Astrocyte of the hippocampus (primary cell): Measurements from ENCODE around the gene EPHX1.
"Not testable (repeated sequence)": the region's sequence is repeated elsewhere in the genome, so short reads cannot be mapped to it uniquely, and the experiment has no call there.

Experiments used
- DNase-seq: peaks from one replicate; pipeline ENCODE4 v3.0.0; 2011; ENCODE audit warnings: low read depth, low spot score

Gene EPHX1

DNA sequence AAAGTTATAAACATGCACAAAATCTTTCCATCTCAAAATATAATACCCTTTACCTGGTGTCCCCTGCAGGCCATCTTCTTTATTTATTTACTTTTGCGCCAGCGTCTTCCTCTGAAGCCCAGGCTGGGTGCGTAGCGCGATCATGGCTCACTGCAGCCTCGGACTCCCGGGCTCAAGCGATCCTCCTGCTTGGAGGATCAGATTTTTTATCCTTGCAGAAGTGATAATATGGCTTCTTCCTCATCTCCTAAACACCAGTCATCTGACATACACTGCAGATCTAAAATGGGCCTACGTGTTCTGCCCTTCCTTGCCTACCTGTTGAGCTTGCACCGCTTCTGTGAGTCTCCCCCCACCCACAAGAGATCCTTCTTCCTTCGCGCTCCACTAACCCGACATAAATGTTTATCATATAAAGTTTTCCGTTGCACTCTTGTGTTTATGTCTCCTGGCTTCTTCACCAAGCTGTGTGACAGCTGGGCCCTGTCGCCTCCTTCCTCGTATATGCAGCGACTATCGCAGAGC is 32.8 kb upstream of the EPHX1 start:
- no peak for DNase-seq

DNA sequence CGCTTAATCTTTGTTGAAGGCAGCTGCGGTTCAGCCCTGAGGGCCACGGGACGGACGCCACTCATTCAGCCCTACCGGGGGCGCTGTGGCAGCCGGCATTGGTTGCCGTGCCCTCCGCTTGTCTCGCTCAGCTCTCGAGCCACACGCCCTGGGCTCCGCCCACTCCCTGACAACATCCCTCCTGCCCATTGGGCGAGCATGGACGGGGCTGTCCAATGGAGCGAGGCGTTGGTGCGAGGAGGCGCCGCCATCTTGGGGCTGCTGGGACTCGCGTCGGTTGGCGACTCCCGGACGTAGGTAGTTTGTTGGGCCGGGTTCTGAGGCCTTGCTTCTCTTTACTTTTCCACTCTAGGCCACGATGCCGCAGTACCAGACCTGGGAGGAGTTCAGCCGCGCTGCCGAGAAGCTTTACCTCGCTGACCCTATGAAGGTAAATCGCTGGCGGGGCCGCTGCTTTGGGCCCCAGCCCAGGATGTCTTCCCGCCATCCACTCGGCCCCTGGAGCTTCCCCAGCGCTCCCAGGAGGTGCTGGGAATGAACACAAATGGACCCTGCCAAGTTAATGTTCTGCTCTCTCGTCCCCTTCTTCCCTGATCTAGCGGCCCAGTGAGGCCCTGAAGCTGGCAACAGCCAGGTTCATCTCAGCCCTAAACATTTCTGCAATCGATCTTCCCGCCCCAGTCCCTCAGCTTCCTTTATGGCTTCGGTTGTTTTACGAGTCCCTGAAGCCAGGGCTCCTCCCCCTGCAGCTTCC is 32.2 kb upstream of the EPHX1 start, which contains the start of gene SRP9:
SRP9 (plus strand) TSS at position 244 of the 754 bp plus-strand sequence; CDS start at position 359, 115 bp downstream.
- DNase-seq = peak; percentile 100

DNA sequence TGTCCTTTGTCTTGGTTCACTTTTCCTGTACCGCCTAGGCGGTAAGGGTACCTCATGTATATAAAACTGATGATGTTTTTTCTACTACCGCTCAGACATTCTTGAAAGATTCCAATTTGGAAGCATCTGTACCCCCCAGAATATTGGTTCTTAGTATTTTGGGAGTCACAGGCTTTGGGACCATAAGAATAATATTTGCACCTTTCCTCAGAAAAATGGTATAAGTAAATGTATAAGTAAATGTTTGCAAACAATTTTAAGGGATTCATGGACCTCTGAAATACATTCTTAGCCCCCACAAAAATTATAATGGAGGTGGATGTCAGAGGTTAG is 31.6 kb upstream of the EPHX1 start:
- no peak for DNase-seq

DNA sequence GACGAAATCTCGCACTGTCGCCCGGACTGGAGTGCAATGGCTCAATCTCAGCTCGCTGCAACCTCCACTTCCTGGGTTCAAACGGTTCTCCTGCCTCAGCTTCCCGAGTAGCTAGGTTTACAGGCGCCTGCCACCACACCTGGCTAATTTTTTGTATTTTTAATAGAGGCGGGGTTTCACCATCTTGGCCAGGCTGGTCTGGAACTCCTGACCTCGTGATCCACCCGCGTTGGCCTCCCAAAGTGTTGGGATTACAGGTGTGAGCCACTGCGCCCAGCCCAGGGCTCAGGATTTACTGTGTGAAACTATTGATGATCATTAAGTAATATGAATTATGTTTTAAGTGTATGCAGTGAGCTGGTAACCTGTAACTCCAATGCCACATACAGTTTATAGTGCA is 30.8 kb upstream of the EPHX1 start:
- DNase-seq = not testable (repeated sequence)

DNA sequence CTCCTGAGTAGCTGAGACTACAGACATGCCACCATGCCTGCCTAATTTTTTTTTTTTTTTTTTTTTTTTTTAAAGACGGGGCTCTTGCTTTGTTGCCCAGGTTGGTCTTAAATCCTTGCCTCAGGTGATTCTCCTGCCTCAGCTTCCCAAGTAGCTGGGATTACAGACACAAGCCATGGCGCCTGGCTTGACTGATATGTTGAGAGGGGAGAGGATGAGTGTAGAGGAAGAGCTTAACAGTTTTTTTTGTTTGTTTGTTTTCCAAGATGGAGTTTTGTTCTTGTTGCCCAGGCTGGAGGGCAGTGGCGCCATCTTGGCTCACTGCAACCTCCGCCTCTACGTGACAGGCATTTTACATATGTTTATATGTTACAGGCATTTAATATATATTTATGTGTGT is 29.8 kb upstream of the EPHX1 start:
- DNase-seq = no peak

DNA sequence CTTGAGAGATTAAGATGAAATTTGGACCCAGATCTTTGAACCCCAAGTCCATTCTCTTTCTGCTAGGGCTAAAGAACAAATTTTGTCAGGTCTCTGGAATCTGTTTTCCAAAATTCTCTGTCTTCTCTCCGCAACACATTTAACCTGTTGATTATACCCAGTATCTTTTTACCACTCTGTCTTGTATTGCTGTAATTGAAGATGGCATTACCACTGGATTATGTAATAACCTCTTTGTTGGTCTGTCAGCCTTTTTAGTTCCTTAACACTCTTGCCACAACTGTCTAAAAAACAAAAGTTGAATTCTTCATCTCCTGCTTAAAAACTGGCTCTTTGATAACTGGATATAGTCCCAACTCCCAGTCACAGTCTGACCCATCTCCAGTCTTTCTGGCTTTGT is 29.3 kb upstream of the EPHX1 start:
- DNase-seq = no peak

DNA sequence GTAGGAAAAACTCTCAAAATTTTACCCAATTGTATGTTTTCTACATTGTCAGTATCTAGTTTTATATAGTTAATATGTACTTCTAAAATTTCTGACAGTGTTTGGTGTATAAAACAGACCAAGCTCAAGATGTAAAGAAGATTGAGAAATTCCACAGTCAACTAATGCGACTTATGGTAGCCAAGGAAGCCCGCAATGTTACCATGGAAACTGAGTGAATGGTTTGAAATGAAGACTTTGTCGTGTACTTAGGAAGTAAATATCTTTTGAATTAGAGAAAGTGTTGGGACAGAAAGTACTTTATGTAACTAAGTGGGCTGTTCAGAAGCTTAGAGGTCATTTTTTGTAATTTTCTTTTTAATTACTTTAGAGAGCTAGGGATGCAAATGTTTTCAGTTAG is 20.8 kb upstream of the EPHX1 start:
- DNase-seq = not testable (repeated sequence)

DNA sequence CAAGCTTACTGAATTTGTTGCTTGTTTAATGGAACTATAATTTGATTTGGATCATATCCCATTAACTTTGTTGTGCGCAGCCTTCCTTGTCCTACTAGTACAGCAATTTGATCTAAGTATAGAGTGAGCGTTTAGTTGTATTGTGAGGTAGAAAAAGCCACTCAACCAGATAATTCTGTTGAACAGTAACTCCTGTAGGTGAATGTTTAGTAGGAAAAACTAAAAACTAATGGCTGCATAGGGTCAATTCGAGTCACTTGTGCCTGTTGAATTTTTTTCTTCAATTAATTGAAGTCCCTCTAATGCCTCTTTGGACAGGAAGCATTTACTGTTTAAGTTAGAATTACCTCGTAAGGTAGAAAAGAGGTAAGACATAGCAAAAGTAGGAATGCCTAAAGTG is 15.0 kb upstream of the EPHX1 start:
- no peak for DNase-seq

DNA sequence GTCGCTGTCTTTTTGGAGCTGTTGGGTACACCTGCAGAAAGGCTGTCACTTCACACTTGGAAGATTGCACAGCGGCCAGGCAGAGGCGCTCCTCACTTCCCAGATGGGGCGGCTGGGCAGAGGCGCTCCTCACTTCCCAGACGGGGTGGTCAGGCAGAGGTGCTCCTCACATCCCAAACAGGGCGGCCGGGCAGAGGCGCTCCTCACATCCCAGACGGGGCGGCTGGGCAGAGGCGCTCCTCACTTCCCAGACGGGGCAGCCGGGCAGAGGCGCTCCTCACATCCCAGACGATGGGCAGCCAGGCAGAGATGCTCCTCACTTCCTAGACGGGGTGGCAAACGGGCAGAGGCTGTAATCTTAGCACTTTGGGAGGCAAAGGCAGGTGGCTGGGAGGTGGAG is 13.8 kb upstream of the EPHX1 start:
- DNase-seq = not testable (repeated sequence)

DNA sequence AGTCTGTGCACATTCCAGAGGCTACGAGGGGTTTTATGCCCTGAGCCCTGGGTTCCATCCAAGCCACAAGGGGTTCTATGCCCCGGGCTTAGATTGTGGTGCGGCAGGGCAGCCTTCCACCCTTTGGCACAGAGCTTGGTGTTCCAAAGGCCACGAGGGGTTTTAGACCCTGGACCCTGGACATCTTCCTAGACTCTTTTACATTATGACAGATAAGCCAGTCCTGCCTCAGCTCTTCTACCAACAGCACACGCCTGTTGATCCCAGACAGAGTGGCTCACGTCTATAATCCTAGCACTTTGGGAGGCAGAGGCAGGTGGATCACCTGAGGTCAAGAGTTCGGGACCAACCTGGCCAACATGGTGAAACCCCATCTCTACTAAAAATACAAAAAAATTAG is 8.8 kb upstream of the EPHX1 start:
- DNase-seq = not testable (repeated sequence)

DNA sequence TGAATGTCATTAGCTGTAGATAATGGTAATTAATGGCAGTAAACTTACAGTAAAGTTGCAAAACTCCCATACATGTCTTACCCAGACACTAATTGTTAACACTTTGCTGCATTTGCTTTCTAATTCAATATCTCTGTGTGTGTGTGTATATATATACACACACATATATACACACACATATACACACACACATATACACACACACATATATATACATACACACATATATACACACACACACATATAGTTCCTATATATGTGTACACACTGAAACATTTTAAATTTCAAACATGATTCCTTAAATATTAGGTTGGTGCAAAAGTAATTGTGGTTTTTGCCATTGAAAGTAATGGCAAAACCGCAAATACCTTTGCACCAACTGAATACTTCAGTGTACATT is 3.7 kb upstream of the EPHX1 start:
- DNase-seq = no peak

DNA sequence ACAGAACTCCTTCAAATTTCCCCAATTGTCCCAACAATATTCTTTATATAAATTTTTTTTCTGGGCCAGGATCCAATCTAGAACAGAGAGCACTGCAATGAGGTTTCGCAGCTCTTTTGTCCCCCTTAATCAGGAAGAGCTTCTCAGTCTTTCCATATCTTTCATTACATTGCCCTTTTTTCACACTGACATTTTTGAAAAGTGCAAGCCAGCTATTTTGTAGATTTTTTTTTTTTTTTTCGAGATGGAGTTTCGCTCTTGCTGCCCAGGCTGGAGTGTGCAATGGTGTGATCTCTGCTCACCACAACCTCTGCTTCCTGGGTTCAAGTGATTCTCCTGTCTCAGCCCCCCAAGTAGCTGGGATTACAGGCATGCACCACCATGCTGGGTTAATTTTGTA is 3.2 kb upstream of the EPHX1 start:
- DNase-seq = not testable (repeated sequence)

DNA sequence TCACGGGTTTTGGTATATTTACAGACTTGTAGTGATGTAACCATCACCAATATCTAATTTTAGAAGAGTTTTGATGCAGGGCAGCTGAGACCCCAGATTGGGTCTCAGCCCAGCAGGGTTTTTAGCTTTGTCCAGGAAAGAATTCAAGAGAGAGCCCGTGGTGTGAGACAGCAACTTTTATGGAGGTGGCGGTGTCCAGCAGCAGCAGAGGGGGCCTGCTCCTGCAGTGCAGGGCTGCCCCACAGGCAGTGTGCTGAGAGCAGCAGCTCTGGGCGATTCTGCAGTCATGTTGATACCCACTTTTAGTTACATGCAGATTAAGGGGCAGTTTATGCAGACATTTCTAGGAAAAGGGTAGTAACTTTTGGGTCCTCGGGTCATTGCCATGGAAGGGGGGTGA is 1.8 kb upstream of the EPHX1 start:
- no peak for DNase-seq

DNA sequence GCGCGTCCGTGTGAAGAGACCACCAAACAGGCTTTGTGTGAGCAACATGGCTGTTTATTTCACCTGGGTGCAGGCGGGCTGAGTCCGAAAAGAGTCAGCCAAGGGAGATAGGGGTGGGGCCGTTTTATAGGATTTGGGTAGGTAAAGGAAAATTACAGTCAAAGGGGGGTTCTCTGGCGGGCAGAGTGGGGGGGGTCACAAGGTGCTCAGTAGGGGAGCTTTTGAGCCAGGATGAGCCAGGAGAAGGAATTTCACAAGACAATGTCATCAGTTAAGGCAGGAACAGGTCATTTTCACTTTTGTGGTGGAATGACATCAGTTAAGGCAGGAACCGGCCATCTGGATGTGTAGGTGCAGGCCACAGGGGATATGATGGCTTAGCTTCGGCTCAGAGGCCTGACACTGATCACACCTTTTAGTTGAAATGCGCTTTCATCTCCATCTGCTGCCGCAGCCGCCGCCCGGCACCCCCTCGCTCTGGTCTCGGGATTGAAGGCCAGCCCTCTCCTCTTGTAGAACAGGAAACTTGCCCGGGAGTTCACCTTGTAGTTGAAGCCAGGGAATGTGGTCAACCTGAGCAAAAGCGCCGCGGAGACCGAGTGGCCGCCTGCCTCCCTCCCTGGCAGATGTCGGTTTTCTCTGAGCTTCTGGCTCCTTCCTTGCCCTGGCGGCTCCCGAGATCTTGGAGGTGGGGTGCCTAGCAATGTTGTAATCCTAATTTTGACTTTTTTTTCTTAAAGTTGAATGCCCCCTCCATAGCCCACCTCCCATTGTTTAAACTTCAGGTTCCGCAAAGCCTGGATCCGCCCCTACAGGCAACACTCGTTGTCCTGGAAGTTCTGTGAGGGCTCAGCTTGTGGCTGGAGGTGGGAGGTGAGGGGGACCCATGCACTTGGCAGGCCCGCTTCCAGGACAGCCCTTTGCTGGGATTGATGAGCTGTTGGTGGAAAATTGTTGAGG is 935 bp downstream of the EPHX1 start:
- DNase-seq = peak; percentile 72

DNA sequence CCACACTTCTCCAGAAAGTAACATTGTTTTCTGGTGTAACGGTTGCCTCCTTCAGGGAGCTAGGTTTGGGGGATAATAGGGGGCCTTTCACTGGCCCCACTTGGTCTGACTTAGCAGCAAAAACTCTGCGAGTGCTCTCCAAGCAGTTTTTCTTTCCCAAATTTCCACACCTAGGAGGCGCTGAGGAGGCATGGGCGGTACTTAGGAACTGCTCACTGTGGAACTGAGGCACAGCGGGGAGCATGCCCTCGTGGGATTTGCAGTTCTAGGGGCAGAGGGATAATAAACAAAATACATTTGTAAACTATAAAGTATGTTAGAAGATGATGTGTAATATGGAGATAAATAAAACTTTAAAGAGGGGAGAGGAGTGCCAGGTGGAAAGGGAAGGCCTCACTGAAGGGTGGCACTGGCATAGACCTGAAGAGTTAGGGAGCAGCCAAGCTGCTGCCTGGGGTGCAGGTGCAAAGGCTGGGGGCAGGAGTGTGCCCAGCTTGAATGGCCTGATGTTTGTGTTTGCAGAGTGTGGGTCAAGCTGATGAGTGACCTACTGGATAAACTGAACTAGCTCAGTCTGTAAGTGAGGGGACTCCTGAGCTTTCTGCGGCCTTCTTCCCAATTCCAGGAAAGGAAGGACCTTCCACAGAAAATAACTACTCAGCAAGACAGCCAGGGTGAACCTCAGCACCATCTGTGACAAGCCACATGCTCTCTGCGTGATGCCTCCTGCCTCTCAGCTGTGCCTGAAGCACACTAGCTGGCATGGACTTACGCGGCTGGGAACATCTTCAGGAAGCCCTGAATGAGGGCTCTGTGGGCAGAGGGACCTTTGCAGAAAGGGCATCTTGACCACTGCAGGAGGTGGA is 1.9 kb downstream of the EPHX1 start:
- no peak for DNase-seq

DNA sequence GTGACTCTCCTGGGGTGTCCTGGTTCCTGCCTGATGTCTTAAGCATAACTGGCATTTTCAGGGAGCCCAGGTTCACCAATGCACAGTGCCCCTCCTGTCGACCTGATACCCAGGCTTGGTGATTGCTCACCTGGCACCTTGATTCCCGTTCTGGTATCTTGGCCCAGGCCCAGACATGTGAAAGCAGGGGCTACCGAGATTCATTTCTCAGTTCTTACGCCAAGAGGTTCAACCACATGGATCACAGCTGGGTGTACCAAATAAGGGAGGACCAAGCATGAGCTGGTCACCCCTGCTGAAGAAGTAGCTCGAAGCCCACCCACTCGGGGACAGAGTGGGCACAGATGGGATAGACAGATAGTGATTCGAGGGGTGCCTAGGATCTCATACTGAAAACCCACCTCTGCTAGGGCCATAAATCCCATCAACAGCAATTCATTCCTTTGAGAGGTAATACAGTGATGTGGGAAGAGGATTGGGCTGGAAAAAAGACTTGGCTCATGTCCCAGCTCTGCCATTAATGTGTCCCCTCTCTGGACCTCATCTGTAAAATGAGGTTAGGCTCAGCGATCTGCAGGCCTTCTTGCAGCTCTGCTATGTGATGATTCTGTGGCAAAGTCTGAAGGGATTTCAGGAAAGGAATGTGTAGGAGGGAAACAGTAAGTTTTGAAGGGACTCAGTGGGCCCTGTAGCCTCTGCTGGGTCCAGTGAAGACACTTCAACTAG is 2.7 kb downstream of the EPHX1 start:
- no peak for DNase-seq

DNA sequence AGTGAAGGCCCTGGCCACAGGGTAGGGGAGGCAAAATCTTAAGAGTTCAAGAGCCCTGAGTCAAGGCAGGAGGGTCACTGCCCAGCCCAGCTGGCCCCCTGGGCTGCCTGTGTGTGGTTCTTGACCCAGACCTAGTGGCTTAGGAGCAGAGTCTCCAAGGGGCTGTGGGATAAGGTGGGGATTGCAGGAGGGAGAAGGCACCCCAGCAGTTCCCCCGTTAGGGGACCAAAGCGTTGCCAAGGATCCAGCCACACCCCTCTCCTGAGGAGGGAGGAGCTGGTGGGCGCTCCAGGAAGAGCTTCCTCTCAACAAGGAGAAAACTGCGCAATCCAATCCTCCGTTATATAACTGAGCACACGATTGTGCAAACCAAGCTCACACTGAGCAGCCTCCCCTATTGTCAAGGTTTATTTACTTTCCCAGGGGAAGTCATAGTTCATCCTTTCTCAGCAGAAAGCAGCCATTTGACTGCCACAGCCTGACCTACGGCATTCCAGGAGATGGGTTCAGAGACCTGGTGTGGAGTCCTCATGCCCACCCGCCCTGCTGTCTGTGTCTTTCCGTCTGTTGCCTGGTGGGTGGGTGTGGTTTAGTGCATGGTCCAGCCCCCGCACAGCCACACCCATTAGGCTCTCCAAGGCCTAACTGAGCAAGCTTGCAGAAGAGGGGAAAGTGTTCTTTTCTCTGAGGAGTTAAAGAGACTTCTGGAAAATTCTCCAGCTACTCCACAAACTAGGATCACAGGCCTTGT is 3.5 kb downstream of the EPHX1 start:
- no peak for DNase-seq

DNA sequence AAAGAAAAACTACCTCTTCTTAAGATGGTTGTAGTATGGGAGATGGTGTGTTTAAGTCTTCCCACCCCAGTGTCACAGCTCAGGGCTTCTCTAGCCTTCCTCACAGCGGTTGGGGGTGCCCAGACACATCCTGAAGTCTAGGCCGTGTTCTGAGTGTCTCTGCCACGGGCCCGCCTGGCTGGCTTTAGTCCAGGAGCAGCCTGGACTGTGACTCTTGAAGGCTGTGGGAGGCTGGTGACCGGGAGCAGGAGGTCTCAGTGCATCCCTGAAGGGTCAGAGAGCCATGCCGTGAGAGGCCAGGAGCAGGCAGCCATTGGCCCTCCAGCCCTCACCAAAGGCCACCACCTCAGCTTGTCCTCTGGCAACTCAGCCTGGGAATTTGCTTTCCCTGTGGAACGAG is 4.5 kb downstream of the EPHX1 start:
- no peak for DNase-seq

DNA sequence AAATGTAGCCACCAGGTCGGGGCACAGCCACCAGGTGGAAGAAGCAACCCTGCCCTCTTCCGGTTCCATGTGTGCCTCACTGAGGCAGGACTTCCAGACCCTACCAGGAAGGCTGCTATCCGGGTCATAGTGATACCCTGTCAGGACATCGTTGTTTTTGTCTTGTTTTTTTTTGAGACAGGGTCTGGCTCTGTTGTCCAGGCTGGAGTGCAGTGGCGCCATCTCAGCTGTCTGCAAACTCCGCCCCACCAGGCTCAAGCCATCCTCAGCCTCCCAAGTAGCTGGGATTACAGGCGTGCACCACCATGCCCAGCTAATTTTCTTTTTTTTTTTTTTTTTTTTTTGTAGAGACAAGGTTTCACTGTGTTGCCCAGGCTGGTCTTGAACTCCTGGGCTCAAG is 5.2 kb downstream of the EPHX1 start:
- DNase-seq = not testable (repeated sequence)

DNA sequence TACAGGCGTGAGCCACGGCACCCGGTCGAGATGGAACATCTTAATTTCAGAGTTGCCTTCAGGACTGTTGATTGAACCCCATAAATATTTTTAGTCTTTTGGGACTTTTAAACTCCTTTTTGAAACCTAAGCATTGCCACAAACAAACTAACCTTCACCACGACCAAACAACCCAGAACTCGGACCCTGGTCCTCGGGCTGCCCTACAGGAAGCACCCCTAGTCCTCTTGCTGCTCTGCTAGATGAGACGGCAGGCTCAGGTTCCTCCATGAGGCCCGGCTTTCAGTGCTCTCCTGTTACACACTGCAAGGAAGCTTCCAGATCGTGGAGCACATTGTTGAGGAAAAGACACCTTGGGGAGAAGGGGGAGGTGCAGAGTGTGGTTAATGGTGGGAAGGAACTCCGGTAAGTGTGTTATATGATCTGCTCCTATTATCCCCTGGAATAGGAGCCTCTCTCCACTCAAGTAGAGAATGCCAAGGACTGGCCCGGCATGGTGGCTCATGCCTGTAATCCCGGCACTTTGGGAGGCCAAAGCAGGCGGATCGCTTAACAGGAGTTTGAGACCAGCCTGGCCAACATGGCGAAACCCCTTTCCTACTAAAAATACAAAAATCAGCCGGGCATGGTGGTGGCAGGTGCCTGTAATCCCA is 5.7 kb downstream of the EPHX1 start:
- DNase-seq = no peak
